Measurements from ENCODE around the gene UGT1A10.

- TF ChIP-seq, protein P1, sequence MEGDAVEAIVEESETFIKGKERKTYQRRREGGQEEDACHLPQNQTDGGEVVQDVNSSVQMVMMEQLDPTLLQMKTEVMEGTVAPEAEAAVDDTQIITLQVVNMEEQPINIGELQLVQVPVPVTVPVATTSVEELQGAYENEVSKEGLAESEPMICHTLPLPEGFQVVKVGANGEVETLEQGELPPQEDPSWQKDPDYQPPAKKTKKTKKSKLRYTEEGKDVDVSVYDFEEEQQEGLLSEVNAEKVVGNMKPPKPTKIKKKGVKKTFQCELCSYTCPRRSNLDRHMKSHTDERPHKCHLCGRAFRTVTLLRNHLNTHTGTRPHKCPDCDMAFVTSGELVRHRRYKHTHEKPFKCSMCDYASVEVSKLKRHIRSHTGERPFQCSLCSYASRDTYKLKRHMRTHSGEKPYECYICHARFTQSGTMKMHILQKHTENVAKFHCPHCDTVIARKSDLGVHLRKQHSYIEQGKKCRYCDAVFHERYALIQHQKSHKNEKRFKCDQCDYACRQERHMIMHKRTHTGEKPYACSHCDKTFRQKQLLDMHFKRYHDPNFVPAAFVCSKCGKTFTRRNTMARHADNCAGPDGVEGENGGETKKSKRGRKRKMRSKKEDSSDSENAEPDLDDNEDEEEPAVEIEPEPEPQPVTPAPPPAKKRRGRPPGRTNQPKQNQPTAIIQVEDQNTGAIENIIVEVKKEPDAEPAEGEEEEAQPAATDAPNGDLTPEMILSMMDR (IDR thresholded peaks at IDR 0.05), result no peak
- TF ChIP-seq ZFX (IDR thresholded peaks at IDR 0.05; ENCODE audit: borderline replicate concordance), result no peak
Observed at GRCh38 chr2:233811732-233812131, 175.5 kb downstream of the UGT1A10 start.
